ENCODE measurements around the gene TRIP6. TPM values are rescaled to one million over a fixed set of nuclear protein-coding genes. Genes with fewer than 3 reads are reported as not detected.

Gene TRIP6
- total RNA-seq, 1 experiment from 2014 or later: 3.2 TPM

GRCh38 chr7:100893910-100894721 is 26.9 kb downstream of the TRIP6 start:
- ChIA-PET POLR2A (no interaction called here), CTCF (interaction anchor here (0.6 to 1.0 kb wide), 3 partner anchors 164 to 299 kb away, joined by 3 to 5 read pairs (median 4); no protein-coding TSS in a partner anchor)
- Histone ChIP-seq H3K36me3 (ENCODE audit: control insufficient read depth, insufficient read depth, low read length) (no peaks in the 10 kb centered on the region), H3K27ac (ENCODE audit: low read length) (peak overlapping the region; percentile 51; the same call in 1 of the 2 replicates), H3K4me3 (ENCODE audit: low read depth in 2 of 2, low read length in 2 of 2) (peak overlapping the region; percentile 50 to 62), H3K9me3 (ENCODE audit: control insufficient read depth, insufficient read depth, low read depth, low read length) (no peaks in the 10 kb centered on the region), H3K27me3 (ENCODE audit: control insufficient read depth, insufficient read depth, low read length) (no peaks in the 10 kb centered on the region; the same call in 1 of the 2 replicates), H3K4me1 (ENCODE audit: control insufficient read depth, insufficient read depth, low read length) (peaks cover 29% of the 10 kb centered on the region)
- DNase-seq (ENCODE audit: low read depth, low spot score) (no peak), ATAC-seq (no peak)
- in situ Hi-C loops (cut with HindIII; ENCODE audit: low pct_unique_long_range_greater_than_20kb, low sequenced_read_pairs) (no loop called here), intact Hi-C loops (cut with micrococcal nuclease; ENCODE audit: unreplicated experiment) (loop anchor here (5.0 kb wide), 1 partner anchor 388 kb away; no protein-coding TSS in a partner anchor)
- BruUV-seq (replicated peaks): no TSS peak
- no peak for TF ChIP-seq REST (IDR thresholded peaks at IDR 0.05; ENCODE audit: insufficient read depth in 1 of 2, low read depth in 2 of 2, low read length in 1 of 2)
- no peak for TF ChIP-seq SIN3A (IDR thresholded peaks at IDR 0.05; ENCODE audit: borderline replicate concordance, insufficient read depth, low read depth, low read length)
- no peak for TF ChIP-seq CTCF (IDR thresholded peaks at IDR 0.05)
- no peak for TF ChIP-seq POLR2AphosphoS5 (IDR thresholded peaks at IDR 0.05; ENCODE audit: low read depth, low read length)
- no peak for TF ChIP-seq TCF7L2 (IDR thresholded peaks at IDR 0.05; ENCODE audit: low read depth, low read length)

- peak overlapping the region; percentile 50 to 62 for H3K4me3 ChIP-seq (ENCODE audit: low read depth in 2 of 2, low read length in 2 of 2)
- H3K27ac ChIP-seq (ENCODE audit: low read length): no peak overlapping the region
- peaks cover 29% of the 10 kb centered on the region for H3K4me1 ChIP-seq (ENCODE audit: control insufficient read depth, insufficient read depth, low read length)
- POLR2A ChIA-PET: no interaction called here
- ATAC-seq: peak; percentile 37
- in situ Hi-C loops (cut with HindIII; ENCODE audit: low pct_unique_long_range_greater_than_20kb, low sequenced_read_pairs): no loop called here
- BruUV-seq (replicated peaks): no TSS peak
- H3K27me3 ChIP-seq (ENCODE audit: control insufficient read depth, insufficient read depth, low read length): no peaks in the 10 kb centered on the region; the same call in 1 of the 2 replicates
- TF ChIP-seq TCF7L2 (IDR thresholded peaks at IDR 0.05; ENCODE audit: low read depth, low read length) (no peak), CTCF (IDR thresholded peaks at IDR 0.05) (peak; percentile 95), SIN3A (IDR thresholded peaks at IDR 0.05; ENCODE audit: borderline replicate concordance, insufficient read depth, low read depth, low read length) (0 out of 2 replicates have a peak, but pooled peaks have one; percentile 41), REST (IDR thresholded peaks at IDR 0.05; ENCODE audit: insufficient read depth in 1 of 2, low read depth in 2 of 2, low read length in 1 of 2) (no peak), POLR2AphosphoS5 (IDR thresholded peaks at IDR 0.05; ENCODE audit: low read depth, low read length) (no peak)
- CTCF ChIA-PET: interaction anchor here (0.6 to 1.0 kb wide), 4 partner anchors 56 to 298 kb away, joined by 3 to 4 read pairs (median 4); no protein-coding TSS in a partner anchor
- H3K9me3 ChIP-seq (ENCODE audit: control insufficient read depth, insufficient read depth, low read depth, low read length): no peaks in the 10 kb centered on the region
- no peak for DNase-seq (ENCODE audit: low read depth, low spot score)
- intact Hi-C loops (cut with micrococcal nuclease; ENCODE audit: unreplicated experiment): loop anchor here (5.0 kb wide), 2 partner anchors 182 to 387 kb away; no protein-coding TSS in a partner anchor
- H3K36me3 ChIP-seq (ENCODE audit: control insufficient read depth, insufficient read depth, low read length): no peaks in the 10 kb centered on the region
These were observed 27.9 kb downstream of the TRIP6 start for GRCh38 chr7:100894860-100895700.

Measured in Panc1 (cell line).